Activated T-helper 1 cell treated with anti-CD3 and anti-CD28 coated beads, Interleukin-2, amount 50 U/mL, for 16 hours (primary cell): ENCODE measurements around the gene CBLIF.
"Not testable (repeated sequence)": the region's sequence is repeated elsewhere in the genome, so short reads cannot be mapped to it uniquely, and the experiment has no call there.

Experiments
- DNase-seq, 2 donors: peaks; one replicate each; pipeline ENCODE4 v3.0.0-alpha.2; 2020; ENCODE audit warnings: low read depth in 1 of 2, low spot score in 1 of 2

The CBLIF gene

GRCh38 chr11:59845399-59845798 is at the start of gene CBLIF:
Gene CBLIF, minus strand, starts transcription at chr11:59845499. Its CDS starts 46 bp downstream, at chr11:59845453.
- no peak for DNase-seq

- no peak for DNase-seq
Measured at GRCh38 chr11:59894616-59895015, 49.3 kb upstream of the CBLIF start.

- DNase-seq, result no peak
Measured at GRCh38 chr11:59891781-59892181, 46.5 kb upstream of the CBLIF start.

GRCh38 chr11:59887156-59887555 is 41.9 kb upstream of the CBLIF start:
- not testable (repeated sequence) for DNase-seq

- DNase-seq, result no peak
Measured at GRCh38 chr11:59883597-59883996, 38.3 kb upstream of the CBLIF start.

- no peak for DNase-seq
Measured at GRCh38 chr11:59879567-59879966, 34.3 kb upstream of the CBLIF start.

- DNase-seq, result no peak
Measured at GRCh38 chr11:59878575-59878974, 33.3 kb upstream of the CBLIF start, which contains the start of gene OOSP3. Gene OOSP3, plus strand, starts transcription at chr11:59878782. Its CDS starts 27 bp downstream, at chr11:59878809.

GRCh38 chr11:59877784-59878183 is 32.5 kb upstream of the CBLIF start:
- no peak for DNase-seq

GRCh38 chr11:59877325-59877724 is 32.0 kb upstream of the CBLIF start:
- no peak for DNase-seq

GRCh38 chr11:59875856-59876519 is 30.7 kb upstream of the CBLIF start:
- no peak for DNase-seq

- DNase-seq, result no peak
Measured at GRCh38 chr11:59872076-59872475, 26.8 kb upstream of the CBLIF start.

- DNase-seq, result no peak
Measured at GRCh38 chr11:59867946-59868345, 22.6 kb upstream of the CBLIF start.

- DNase-seq, result no peak
Measured at GRCh38 chr11:59866836-59867235, 21.5 kb upstream of the CBLIF start.

GRCh38 chr11:59866397-59866796 is 21.1 kb upstream of the CBLIF start, which contains the start of gene TCN1:
Gene TCN1, minus strand, starts transcription at chr11:59866487. Its CDS starts 17 bp downstream, at chr11:59866470.
- no peak for DNase-seq

- DNase-seq, result no peak
Measured at GRCh38 chr11:59865031-59865430, 19.7 kb upstream of the CBLIF start.

- no peak for DNase-seq
Measured at GRCh38 chr11:59862252-59862651, 17.0 kb upstream of the CBLIF start.

- no peak for DNase-seq
Measured at GRCh38 chr11:59859673-59860072, 14.4 kb upstream of the CBLIF start.

GRCh38 chr11:59857439-59858434 is 12.4 kb upstream of the CBLIF start:
- DNase-seq, result peak in 1 of 2 donors; percentile 2

GRCh38 chr11:59854871-59855270 is 9.6 kb upstream of the CBLIF start:
- DNase-seq, result no peak

GRCh38 chr11:59851416-59851815 is 6.1 kb upstream of the CBLIF start:
- not testable (repeated sequence) for DNase-seq

- not testable (repeated sequence) for DNase-seq
Measured at GRCh38 chr11:59849551-59849950, 4.3 kb upstream of the CBLIF start.

GRCh38 chr11:59849129-59849528 is 3.8 kb upstream of the CBLIF start:
- no peak for DNase-seq
